GM21825 (cell line): ENCODE measurements around the gene RREB1.
A peak's percentile ranks its signal among the peaks of the same experiment; 100 is the strongest.

Experiments used
- ATAC-seq: cut with Tn5 transposase; IDR thresholded peaks from one replicate; pipeline ENCODE4 v1.9.1; 2021; ENCODE audit warnings: mild to moderate bottlenecking, moderate library complexity; ENCODE audit not compliant: unreplicated experiment

Gene RREB1

GRCh38 chr6:7121700-7122241 is 14.0 kb downstream of the RREB1 start:
- no peak for ATAC-seq

GRCh38 chr6:7122684-7123083 is 14.9 kb downstream of the RREB1 start:
- no peak for ATAC-seq

- no peak for ATAC-seq
Measured at GRCh38 chr6:7124114-7124513, 16.4 kb downstream of the RREB1 start.

- no peak for ATAC-seq
Measured at GRCh38 chr6:7124636-7125035, 16.9 kb downstream of the RREB1 start.

GRCh38 chr6:7125290-7125689 is 17.5 kb downstream of the RREB1 start:
- ATAC-seq = no peak

- no peak for ATAC-seq
Measured at GRCh38 chr6:7126754-7127153, 19.0 kb downstream of the RREB1 start.

- ATAC-seq = no peak
Measured at GRCh38 chr6:7127680-7128079, 19.9 kb downstream of the RREB1 start.

- no peak for ATAC-seq
Measured at GRCh38 chr6:7129360-7129759, 21.6 kb downstream of the RREB1 start.

- ATAC-seq = no peak
Measured at GRCh38 chr6:7129784-7130569, 22.2 kb downstream of the RREB1 start.

- ATAC-seq = no peak
Measured at GRCh38 chr6:7131390-7131789, 23.6 kb downstream of the RREB1 start.

- no peak for ATAC-seq
Measured at GRCh38 chr6:7132398-7133035, 24.8 kb downstream of the RREB1 start.

GRCh38 chr6:7134999-7135745 is 27.4 kb downstream of the RREB1 start:
- no peak for ATAC-seq

- ATAC-seq = no peak
Measured at GRCh38 chr6:7135755-7136154, 28.0 kb downstream of the RREB1 start.

GRCh38 chr6:7136859-7137334 is 29.1 kb downstream of the RREB1 start:
- ATAC-seq = peak; percentile 36

GRCh38 chr6:7137335-7138045 is 29.7 kb downstream of the RREB1 start:
- peak; percentile 37 for ATAC-seq

GRCh38 chr6:7138046-7138531 is 30.3 kb downstream of the RREB1 start:
- ATAC-seq = no peak

- ATAC-seq = no peak
Measured at GRCh38 chr6:7138921-7139358, 31.2 kb downstream of the RREB1 start.

- ATAC-seq = no peak
Measured at GRCh38 chr6:7139835-7140470, 32.2 kb downstream of the RREB1 start.

GRCh38 chr6:7140631-7141378 is 33.0 kb downstream of the RREB1 start:
- peak; percentile 61 for ATAC-seq
